ENCODE data around the gene RSPRY1. TPM values are rescaled to one million over a fixed set of nuclear protein-coding genes. Genes with fewer than 3 reads are reported as not detected.

The RSPRY1 gene
- polyA plus RNA-seq, result 10 to 100 TPM; 12.4 to 43.9 (median 17.2) TPM
- long read RNA-seq, donor 1, result 0 reads
- long read RNA-seq, donor 2, result 0 reads
- long read RNA-seq, donor 3, partial matches to known transcripts, result 29 of 35 reads
- long read RNA-seq, donor 3, other reads (novel, unspliced or antisense), result 0 of 35 reads
- long read RNA-seq, donor 4, result 0 reads
- long read RNA-seq, donor 5, partial matches to known transcripts, result 0 of 2 reads
- long read RNA-seq, donor 5, other reads (novel, unspliced or antisense), result 0 of 2 reads
- long read RNA-seq, donor 6, partial matches to known transcripts, result 0 of 2 reads
- long read RNA-seq, donor 6, other reads (novel, unspliced or antisense), result 0 of 2 reads
- long read RNA-seq, donor 7, transcript RSPRY1-201 (15 exons, 3,547 nt), result major isoform, 6 of 6 reads
- long read RNA-seq, donor 7, partial matches to known transcripts, result 0 of 6 reads
- long read RNA-seq, donor 7, other reads (novel, unspliced or antisense), result 0 of 6 reads
- long read RNA-seq, donor 8, partial matches to known transcripts, result 0 of 1 reads
- long read RNA-seq, donor 8, other reads (novel, unspliced or antisense), result 0 of 1 reads
- long read RNA-seq, donor 9, result 0 reads
- long read RNA-seq, donor 10, transcript RSPRY1-201 (15 exons, 3,547 nt), result major isoform, 5 of 16 reads
- long read RNA-seq, donor 10, partial matches to known transcripts, result 8 of 16 reads
- long read RNA-seq, donor 10, other reads (novel, unspliced or antisense), result 0 of 16 reads

DNA sequence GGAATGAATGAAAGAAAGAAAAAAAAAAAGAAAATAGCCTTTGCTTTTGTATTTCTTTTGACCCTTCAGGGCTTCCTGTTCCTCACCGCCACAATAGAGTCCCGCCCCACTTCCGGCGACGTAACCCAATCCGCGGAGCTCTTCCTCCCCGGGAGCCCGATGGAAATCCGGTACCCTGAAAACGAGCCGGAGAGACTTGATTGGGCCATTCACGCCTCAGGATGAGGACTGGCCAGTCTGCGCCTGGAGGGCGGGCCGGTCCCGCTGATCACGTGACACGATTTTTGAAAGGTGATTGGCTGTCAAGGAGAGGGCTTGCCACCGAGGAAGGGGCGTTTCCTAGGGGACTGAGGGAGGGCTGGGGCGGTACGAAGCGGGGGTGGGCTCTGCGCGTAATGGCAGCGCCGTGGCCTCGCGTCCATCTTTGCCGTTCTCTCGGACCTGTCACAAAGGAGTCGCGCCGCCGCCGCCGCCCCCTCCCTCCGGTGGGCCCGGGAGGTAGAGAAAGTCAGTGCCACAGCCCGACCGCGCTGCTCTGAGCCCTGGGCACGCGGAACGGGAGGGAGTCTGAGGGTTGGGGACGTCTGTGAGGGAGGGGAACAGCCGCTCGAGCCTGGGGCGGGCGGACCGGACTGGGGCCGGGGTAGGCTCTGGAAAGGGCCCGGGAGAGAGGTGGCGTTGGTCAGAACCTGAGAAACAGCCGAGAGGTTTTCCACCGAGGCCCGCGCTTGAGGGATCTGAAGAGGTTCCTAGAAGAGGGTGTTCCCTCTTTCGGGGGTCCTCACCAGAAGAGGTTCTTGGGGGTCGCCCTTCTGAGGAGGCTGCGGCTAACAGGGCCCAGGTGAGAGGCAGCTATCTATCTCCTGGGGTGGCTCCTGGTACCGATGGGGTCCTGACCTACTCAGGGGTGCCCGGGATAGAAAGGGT is at the start of gene RSPRY1, which contains the start of gene PSME3IP1:
RSPRY1 (plus strand) TSS at position 385 of the 927 bp plus-strand sequence. CDS start 18,330 bp downstream, outside the sequence.
PSME3IP1 (minus strand) TSS at position 95 of the 927 bp plus-strand sequence. CDS start 12,185 bp downstream, outside the sequence.
- Histone ChIP-seq H3K36me3 (ENCODE audit: control insufficient read depth in 3 of 3, insufficient read depth in 2 of 3, low read depth in 1 of 3, low read length in 3 of 3) (peaks cover 0 to 8% (median 0%) of the 10 kb centered on the region in 3 donors), H3K27me3 (ENCODE audit: control insufficient read depth in 3 of 3, insufficient read depth in 3 of 3, low read length in 3 of 3) (no peaks in the 10 kb centered on the region), H3K4me1 (ENCODE audit: control insufficient read depth in 3 of 3, insufficient read depth in 2 of 3, low read depth in 1 of 3, low read length in 2 of 3) (peaks cover 0 to 8% (median 0%) of the 10 kb centered on the region in 3 donors), H3K9me3 (ENCODE audit: control insufficient read depth in 2 of 2, insufficient read depth in 1 of 2, low read depth in 1 of 2, low read length in 1 of 2) (no peaks in the 10 kb centered on the region), H3K4me3 (ENCODE audit: low read depth in 1 of 3, low read length in 3 of 3) (peak within 1 kb of the TSS; percentile 72 to 100 (median 91)), H3K27ac (ENCODE audit: low read depth in 1 of 3, low read length in 2 of 3) (peak within 1 kb of the TSS; percentile 65 to 98 (median 95))
- FAIRE-seq, result peak; percentile 85
- WGBS, 3 donors, result 0 to 1% (median 1%) methylated on average over 57 to 64 of the region's 64 CpGs
- peak; percentile 100 for DNase-seq

DNA sequence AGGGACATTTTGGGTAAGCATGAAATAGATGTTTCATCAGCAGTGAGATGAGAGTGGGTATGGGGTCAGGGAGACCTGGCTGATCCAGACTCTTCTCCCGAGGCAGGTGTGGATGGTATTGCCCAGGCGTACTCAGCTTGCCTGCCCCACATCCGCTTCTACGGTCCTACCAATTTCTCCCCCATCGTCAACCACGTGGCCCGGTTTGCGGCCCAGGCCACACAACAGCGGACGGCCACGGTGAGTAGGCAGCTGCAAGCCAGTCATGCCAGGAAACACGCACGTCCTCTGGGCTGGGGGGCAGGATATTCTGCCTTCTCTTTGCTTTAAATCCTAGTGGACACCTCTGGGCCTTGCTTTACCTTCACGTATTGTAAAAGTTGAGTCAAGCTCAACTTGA is 49.1 kb upstream of the RSPRY1 start:
- WGBS, 3 donors, result 85 to 92% (median 89%) methylated on average over 13 to 14 of the region's 14 CpGs
- H3K36me3 ChIP-seq (ENCODE audit: control insufficient read depth in 3 of 3, insufficient read depth in 2 of 3, low read depth in 1 of 3, low read length in 3 of 3), result peaks cover 0 to 27% (median 0%) of the 10 kb centered on the region in 3 donors
- H3K4me1 ChIP-seq (ENCODE audit: control insufficient read depth in 3 of 3, insufficient read depth in 2 of 3, low read depth in 1 of 3, low read length in 2 of 3), result peaks cover 4 to 26% (median 10%) of the 10 kb centered on the region in 3 donors
- FAIRE-seq (no peak), DNase-seq (no peak)
- no peak overlapping the region for H3K4me3 ChIP-seq (ENCODE audit: low read depth in 1 of 3, low read length in 3 of 3)
- no peaks in the 10 kb centered on the region for H3K9me3 ChIP-seq (ENCODE audit: control insufficient read depth in 2 of 2, insufficient read depth in 1 of 2, low read depth in 1 of 2, low read length in 1 of 2)
- H3K27ac ChIP-seq (ENCODE audit: low read depth in 1 of 3, low read length in 2 of 3), result no peak overlapping the region
- no peaks in the 10 kb centered on the region for H3K27me3 ChIP-seq (ENCODE audit: control insufficient read depth in 3 of 3, insufficient read depth in 3 of 3, low read length in 3 of 3)

DNA sequence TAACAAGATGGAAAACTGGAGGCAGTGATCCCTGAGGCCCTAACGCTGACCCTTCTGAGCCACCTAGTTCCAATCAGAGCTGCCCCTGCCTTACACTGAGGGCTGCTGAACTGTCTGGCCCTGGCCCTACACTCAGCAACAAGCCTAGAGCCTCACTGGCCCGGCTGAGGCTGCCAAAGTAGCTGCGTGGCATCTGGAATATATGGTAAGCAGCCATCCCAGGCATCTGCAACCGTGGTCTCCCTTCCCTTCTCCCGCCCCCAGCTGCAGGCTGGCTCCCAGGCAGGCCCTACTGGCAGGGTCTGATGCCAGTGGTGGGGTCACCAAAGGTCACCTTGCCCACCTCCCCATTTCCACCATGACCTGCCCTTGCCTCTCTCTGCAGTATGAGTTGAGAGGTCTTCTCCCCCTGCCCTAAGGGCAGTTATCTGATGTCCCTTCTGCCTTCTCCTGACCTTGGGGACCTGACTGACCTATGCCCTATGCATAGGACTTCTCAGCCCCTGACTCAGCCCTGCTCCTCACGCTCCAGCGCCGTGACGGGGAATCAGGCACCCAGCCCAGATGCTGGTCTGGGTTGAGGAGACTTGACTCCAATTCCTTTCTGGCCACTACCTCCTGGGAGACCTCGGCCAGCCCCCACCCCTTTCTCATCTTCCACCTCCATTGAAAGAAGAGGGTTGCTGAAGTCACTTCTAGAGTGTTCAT is 48.4 kb upstream of the RSPRY1 start:
- DNase-seq, result no peak
- Histone ChIP-seq H3K27me3 (ENCODE audit: control insufficient read depth in 3 of 3, insufficient read depth in 3 of 3, low read length in 3 of 3) (no peaks in the 10 kb centered on the region), H3K4me3 (ENCODE audit: low read depth in 1 of 3, low read length in 3 of 3) (no peak overlapping the region), H3K4me1 (ENCODE audit: control insufficient read depth in 3 of 3, insufficient read depth in 2 of 3, low read depth in 1 of 3, low read length in 2 of 3) (peaks cover 4 to 20% (median 12%) of the 10 kb centered on the region in 3 donors), H3K9me3 (ENCODE audit: control insufficient read depth in 2 of 2, insufficient read depth in 1 of 2, low read depth in 1 of 2, low read length in 1 of 2) (no peaks in the 10 kb centered on the region), H3K27ac (ENCODE audit: low read depth in 1 of 3, low read length in 2 of 3) (no peak overlapping the region), H3K36me3 (ENCODE audit: control insufficient read depth in 3 of 3, insufficient read depth in 2 of 3, low read depth in 1 of 3, low read length in 3 of 3) (peaks cover 0 to 26% (median 0%) of the 10 kb centered on the region in 3 donors)
- no peak for FAIRE-seq
- WGBS, 3 donors, result 73 to 80% (median 78%) methylated on average over 10 of the region's 10 CpGs

- H3K4me1 ChIP-seq (ENCODE audit: control insufficient read depth in 3 of 3, insufficient read depth in 2 of 3, low read depth in 1 of 3, low read length in 2 of 3), result peaks cover 5 to 19% (median 18%) of the 10 kb centered on the region in 3 donors
Observed at GRCh38 chr16:57138281-57138935, 47.7 kb upstream of the RSPRY1 start.

GRCh38 chr16:57140931-57141668 is 45.0 kb upstream of the RSPRY1 start:
- Histone ChIP-seq H3K36me3 (ENCODE audit: control insufficient read depth in 3 of 3, insufficient read depth in 2 of 3, low read depth in 1 of 3, low read length in 3 of 3) (peaks cover 0 to 38% (median 0%) of the 10 kb centered on the region in 3 donors), H3K4me3 (ENCODE audit: low read depth in 1 of 3, low read length in 3 of 3) (no peak overlapping the region), H3K27ac (ENCODE audit: low read depth in 1 of 3, low read length in 2 of 3) (no peak overlapping the region), H3K9me3 (ENCODE audit: control insufficient read depth in 2 of 2, insufficient read depth in 1 of 2, low read depth in 1 of 2, low read length in 1 of 2) (no peaks in the 10 kb centered on the region), H3K27me3 (ENCODE audit: control insufficient read depth in 3 of 3, insufficient read depth in 3 of 3, low read length in 3 of 3) (no peaks in the 10 kb centered on the region), H3K4me1 (ENCODE audit: control insufficient read depth in 3 of 3, insufficient read depth in 2 of 3, low read depth in 1 of 3, low read length in 2 of 3) (peaks cover 5 to 22% (median 11%) of the 10 kb centered on the region in 3 donors)
- no peak for DNase-seq
- FAIRE-seq, result no peak
- WGBS, 3 donors, result 52 to 79% (median 66%) methylated on average over 7 of the region's 7 CpGs

More at GRCh38 chr16:57138281-57138935, 47.7 kb upstream of the RSPRY1 start:
- Histone ChIP-seq H3K27ac (ENCODE audit: low read depth in 1 of 3, low read length in 2 of 3) (no peak overlapping the region), H3K27me3 (ENCODE audit: control insufficient read depth in 3 of 3, insufficient read depth in 3 of 3, low read length in 3 of 3) (no peaks in the 10 kb centered on the region), H3K9me3 (ENCODE audit: control insufficient read depth in 2 of 2, insufficient read depth in 1 of 2, low read depth in 1 of 2, low read length in 1 of 2) (no peaks in the 10 kb centered on the region), H3K36me3 (ENCODE audit: control insufficient read depth in 3 of 3, insufficient read depth in 2 of 3, low read depth in 1 of 3, low read length in 3 of 3) (peaks cover 0 to 32% (median 0%) of the 10 kb centered on the region in 3 donors), H3K4me3 (ENCODE audit: low read depth in 1 of 3, low read length in 3 of 3) (no peak overlapping the region)
- WGBS, 3 donors, result 84 to 89% (median 86%) methylated on average over 10 of the region's 10 CpGs
- FAIRE-seq (no peak), DNase-seq (no peak)

GRCh38 chr16:57141822-57142631 is 44.1 kb upstream of the RSPRY1 start:
- Histone ChIP-seq H3K27ac (ENCODE audit: low read depth in 1 of 3, low read length in 2 of 3) (no peak overlapping the region), H3K9me3 (ENCODE audit: control insufficient read depth in 2 of 2, insufficient read depth in 1 of 2, low read depth in 1 of 2, low read length in 1 of 2) (no peaks in the 10 kb centered on the region), H3K27me3 (ENCODE audit: control insufficient read depth in 3 of 3, insufficient read depth in 3 of 3, low read length in 3 of 3) (no peaks in the 10 kb centered on the region), H3K36me3 (ENCODE audit: control insufficient read depth in 3 of 3, insufficient read depth in 2 of 3, low read depth in 1 of 3, low read length in 3 of 3) (peaks cover 0 to 38% (median 0%) of the 10 kb centered on the region in 3 donors), H3K4me1 (ENCODE audit: control insufficient read depth in 3 of 3, insufficient read depth in 2 of 3, low read depth in 1 of 3, low read length in 2 of 3) (peaks cover 5 to 25% (median 11%) of the 10 kb centered on the region in 3 donors), H3K4me3 (ENCODE audit: low read depth in 1 of 3, low read length in 3 of 3) (no peak overlapping the region)
- FAIRE-seq (no peak), DNase-seq (no peak)
- 78 to 85% (median 84%) methylated on average over 16 of the region's 16 CpGs for WGBS, 3 donors
